Esophagus squamous epithelium (tissue), 5 donors: ENCODE results near the gene FAM171A2. TPM values are rescaled to one million over a fixed set of nuclear protein-coding genes. Genes with fewer than 3 reads are reported as not detected.
"Not testable (repeated sequence)": the region's sequence is repeated elsewhere in the genome, so short reads cannot be mapped to it uniquely, and the experiment has no call there.

Experiments
- DNase-seq: peaks from one replicate; lab custom pipeline; 2025; lab: John Stamatoyannopoulos, UW
- H3K27ac ChIP-seq, 4 donors: fragments of 200-600 bp; sonication (generic); one replicate each; pipeline ENCODE4 v1.5.1; 2016 to 2019; ENCODE audit warnings: mild to moderate bottlenecking in 1 of 4
- H3K27me3 ChIP-seq, 4 donors: fragments of 200-600 bp; sonication (generic); 1 replicate in 3 of 4; 2 replicates in 1 of 4; pipeline versions ENCODE4 v1.5.1 to v1.6.0; 2017 to 2021; ENCODE audit warnings: antibody characterized with exemption in 1 of 4
- H3K36me3 ChIP-seq, 3 donors: fragments of 200-600 bp; sonication (generic); one replicate each; pipeline ENCODE4 v1.5.1; 2016 to 2019
- H3K4me1 ChIP-seq, 3 donors: fragments of 200-600 bp; sonication (generic); one replicate each; pipeline ENCODE4 v1.5.1; 2017 to 2019
- H3K4me3 ChIP-seq, 4 donors: fragments of 200-600 bp; sonication (generic); 1 replicate in 3 of 4; 2 replicates in 1 of 4; pipeline ENCODE4 v1.5.1; 2016 to 2019; ENCODE audit warnings: mild to moderate bottlenecking in 2 of 4, moderate library complexity in 1 of 4
- H3K9me3 ChIP-seq, 3 donors: fragments of 200-600 bp; sonication (generic); one replicate each; pipeline ENCODE4 v1.5.1; 2016 to 2019
- CTCF ChIP-seq, 6 experiments: fragments of 450-650 bp in 4 of 6; fragments of 200-600 bp in 2 of 6; sonication (generic) in 2 of 6; IDR thresholded peaks; one replicate each; pipeline ENCODE4 v1.5.1; 2016 to 2019; ENCODE audit warnings: antibody characterized with exemption in 6 of 6, mild to moderate bottlenecking in 4 of 6, moderate library complexity in 4 of 6
- POLR2A ChIP-seq, 4 donors: fragments of 450-650 bp; IDR thresholded peaks; one replicate each; pipeline ENCODE4 v1.6.1; 2017; ENCODE audit warnings: antibody characterized with exemption in 4 of 4, mild to moderate bottlenecking in 4 of 4, moderate library complexity in 3 of 4
- WGBS, 2 donors: methylation state at CpG; one replicate each; pipeline ENCODE4 v1.1.5; 2018; 5-methylcytosine and 5-hydroxymethylcytosine counted together
- intact Hi-C: fragments of 100-400 bp; cut with DNase I; formaldehyde crosslinking; loops from one replicate; pipeline ENCODE4 v1.15.0; 2022
- total RNA-seq, 4 donors: library from RNA; depleted of rRNA; stranded (reverse); fragments of >200 nt; gene quantifications; one replicate each; pipeline ENCODE4 v1.1.0, GENCODE V29; 2016
- donor health status: DM: yes; HTN: yes; CAD: no.

The FAM171A2 gene
- total RNA-seq, 4 donors from 2014 or later = 0.35 to 17.4 (median 3.2) TPM

GRCh38 chr17:44335564-44335963 is 28.1 kb downstream of the FAM171A2 start:
- H3K4me3 ChIP-seq = no peak overlapping the region
- DNase-seq = no peak
- intact Hi-C loops = no loop called here
- H3K27me3 ChIP-seq = peaks cover 0 to 7% (median 0%) of the 10 kb centered on the region in 4 donors
- no peaks in the 10 kb centered on the region for H3K9me3 ChIP-seq
- no peak overlapping the region for H3K27ac ChIP-seq
- TF ChIP-seq POLR2A (IDR thresholded peaks at IDR 0.05) = no peak
- no peak for TF ChIP-seq CTCF (IDR thresholded peaks at IDR 0.05)
- WGBS, 2 donors = 70 to 92% methylated on average over 3 of the region's 3 CpGs
- H3K4me1 ChIP-seq = peaks cover 5 to 64% (median 8%) of the 10 kb centered on the region in 3 donors
- no peaks in the 10 kb centered on the region for H3K36me3 ChIP-seq

DNA sequence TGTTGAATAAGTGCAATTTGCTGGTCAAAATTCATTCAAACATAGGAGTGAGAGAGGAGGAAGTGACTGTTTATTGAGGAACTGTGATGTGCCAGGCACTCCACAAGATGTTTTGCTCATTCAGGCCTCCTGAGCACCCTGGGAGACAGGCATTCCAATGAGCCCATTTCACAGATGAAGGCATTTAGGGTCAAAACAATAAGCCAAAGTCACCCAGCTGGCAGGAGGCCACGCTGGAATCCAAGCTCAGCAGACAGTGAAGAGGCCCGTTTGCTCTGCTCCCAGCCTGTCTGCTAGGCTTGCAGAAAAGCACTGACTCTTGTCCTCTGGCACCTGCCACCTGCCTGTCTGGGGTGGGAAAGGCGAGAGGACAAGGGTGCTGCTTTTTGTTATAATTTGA is 28.9 kb downstream of the FAM171A2 start:
- WGBS, 2 donors = 43 to 54% methylated on average over 2 to 3 of the region's 3 CpGs
- no peak overlapping the region for H3K27ac ChIP-seq
- H3K27me3 ChIP-seq = peaks cover 0 to 7% (median 0%) of the 10 kb centered on the region in 4 donors
- no peak for DNase-seq
- H3K4me1 ChIP-seq = peaks cover 5 to 56% (median 8%) of the 10 kb centered on the region in 3 donors
- TF ChIP-seq POLR2A (IDR thresholded peaks at IDR 0.05) (no peak), CTCF (IDR thresholded peaks at IDR 0.05) (no peak)
- intact Hi-C loops = no loop called here
- H3K4me3 ChIP-seq = no peak overlapping the region
- no peaks in the 10 kb centered on the region for H3K36me3 ChIP-seq
- H3K9me3 ChIP-seq = no peaks in the 10 kb centered on the region

DNA sequence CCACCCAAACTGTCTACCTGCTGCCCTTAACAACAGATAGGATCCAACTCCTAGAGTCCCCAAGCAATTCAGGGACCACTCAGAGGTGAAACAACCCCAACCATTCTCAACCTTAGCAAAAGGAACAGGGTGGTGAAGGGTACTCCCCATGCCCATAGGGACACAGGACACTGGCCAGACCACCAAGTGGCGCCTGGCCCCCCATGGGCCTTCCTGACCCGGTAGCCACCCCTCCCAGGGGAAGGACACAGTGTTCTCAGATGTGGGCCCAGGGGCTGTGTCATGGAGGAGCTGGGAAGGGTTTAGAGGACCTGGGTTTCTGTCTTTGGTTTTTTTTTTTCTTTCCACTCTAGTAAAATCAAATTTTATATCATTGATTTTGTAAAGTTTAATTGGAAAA is 29.3 kb downstream of the FAM171A2 start:
- Histone ChIP-seq H3K27me3 (peaks cover 0 to 7% (median 0%) of the 10 kb centered on the region in 4 donors), H3K4me1 (peaks cover 5 to 52% (median 8%) of the 10 kb centered on the region in 3 donors), H3K9me3 (no peaks in the 10 kb centered on the region), H3K36me3 (no peaks in the 10 kb centered on the region), H3K4me3 (no peak overlapping the region), H3K27ac (peak overlapping the region in 1 of 4 donors; percentile 5)
- intact Hi-C loops = no loop called here
- WGBS, 2 donors = 81% methylated on average over 2 of the region's 2 CpGs
- no peak for DNase-seq
- TF ChIP-seq CTCF (IDR thresholded peaks at IDR 0.05) = no peak
- no peak for TF ChIP-seq POLR2A (IDR thresholded peaks at IDR 0.05)

- Histone ChIP-seq H3K27ac (peak overlapping the region in 3 of 4 donors; percentile 32 to 69 (median 53)), H3K9me3 (no peaks in the 10 kb centered on the region), H3K4me3 (no peak overlapping the region), H3K36me3 (no peaks in the 10 kb centered on the region), H3K27me3 (peaks cover 0 to 7% (median 0%) of the 10 kb centered on the region in 4 donors), H3K4me1 (peaks cover 5 to 47% (median 5%) of the 10 kb centered on the region in 3 donors)
- 37 to 44% methylated on average over 4 to 5 of the region's 5 CpGs for WGBS, 2 donors
- no peak for DNase-seq
- intact Hi-C loops = no loop called here
- no peak for TF ChIP-seq CTCF (IDR thresholded peaks at IDR 0.05)
- no peak for TF ChIP-seq POLR2A (IDR thresholded peaks at IDR 0.05)
Observed at GRCh38 chr17:44333371-44333770, 30.3 kb downstream of the FAM171A2 start.

DNA sequence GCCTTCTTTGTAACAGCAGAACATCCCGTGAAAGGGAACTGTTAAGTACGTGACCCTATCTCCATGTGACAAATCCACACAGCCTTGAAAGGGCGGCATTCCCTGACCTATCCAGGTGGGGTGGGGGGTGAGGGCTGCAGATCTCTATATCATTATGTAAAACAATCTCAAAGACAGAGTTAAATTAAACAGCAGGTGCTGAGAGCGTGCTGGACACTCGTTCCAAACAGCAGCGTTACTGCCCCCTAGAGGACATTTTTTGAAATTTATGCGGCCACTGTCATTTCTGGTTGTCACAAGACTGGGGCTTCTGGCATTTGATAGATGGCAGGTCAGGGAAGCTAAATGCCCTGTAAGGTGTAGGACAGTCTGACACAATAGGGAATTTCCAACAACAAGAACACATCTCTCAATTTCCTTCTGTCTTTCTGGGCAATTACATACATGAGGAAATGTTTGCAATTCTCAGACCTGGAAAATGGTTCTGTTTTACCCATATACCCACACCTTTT is 32.3 kb downstream of the FAM171A2 start:
- no peak for DNase-seq
- no peaks in the 10 kb centered on the region for H3K36me3 ChIP-seq

DNA sequence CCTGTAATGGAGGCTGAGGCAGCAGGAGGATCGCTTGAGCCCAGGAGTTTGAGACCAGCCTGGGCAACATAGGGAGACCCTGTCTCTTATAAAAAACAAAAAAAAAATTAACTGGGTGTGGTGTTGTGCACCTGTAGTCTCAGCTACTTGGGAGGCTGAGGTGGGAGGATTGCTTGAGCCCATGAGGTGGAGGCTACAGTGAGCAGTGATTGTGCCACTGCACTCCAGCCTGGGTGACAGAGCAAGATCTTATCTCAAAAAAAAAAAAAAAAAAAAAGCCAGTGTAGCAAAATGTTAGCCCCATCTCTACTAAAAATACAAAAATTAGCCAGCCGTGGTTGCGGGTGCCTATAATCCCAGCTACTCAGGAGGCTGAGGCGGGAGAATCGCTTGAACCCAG is 33.4 kb downstream of the FAM171A2 start:
- H3K9me3 ChIP-seq, DNase-seq, H3K4me3 ChIP-seq, H3K27ac ChIP-seq, H3K27me3 ChIP-seq, intact Hi-C loops, H3K36me3 ChIP-seq: not testable (repeated sequence)
- 84 to 91% methylated on average over 3 to 5 of the region's 5 CpGs for WGBS, 2 donors
- H3K4me1 ChIP-seq = peaks cover 16 to 68% (median 19%) of the 10 kb centered on the region in 3 donors

More for the DNA sequence above, 32.3 kb downstream of the FAM171A2 start:
- intact Hi-C loops = no loop called here
- Histone ChIP-seq H3K9me3 (no peaks in the 10 kb centered on the region), H3K4me1 (peaks cover 10 to 57% (median 12%) of the 10 kb centered on the region in 3 donors), H3K4me3 (no peak overlapping the region), H3K27me3 (peaks cover 0 to 1% (median 0%) of the 10 kb centered on the region in 4 donors), H3K27ac (no peak overlapping the region)
- TF ChIP-seq CTCF (IDR thresholded peaks at IDR 0.05) (peak; percentile 69 to 83 (median 79)), POLR2A (IDR thresholded peaks at IDR 0.05) (no peak)
- 4 to 5% methylated on average over 7 of the region's 7 CpGs for WGBS, 2 donors

- DNase-seq, H3K27ac ChIP-seq, H3K36me3 ChIP-seq, H3K4me3 ChIP-seq, H3K9me3 ChIP-seq, intact Hi-C loops, H3K27me3 ChIP-seq: not testable (repeated sequence)
- peaks cover 16 to 72% (median 19%) of the 10 kb centered on the region in 3 donors for H3K4me1 ChIP-seq
- 82 to 89% methylated on average over 6 to 7 of the region's 7 CpGs for WGBS, 2 donors
Observed at GRCh38 chr17:44329516-44329915, 34.1 kb downstream of the FAM171A2 start.
